HG02981 (cell line): Measurements from ENCODE around the gene PLPPR1.

Experiments
- ATAC-seq: cut with Tn5 transposase; IDR thresholded peaks from one replicate; pipeline ENCODE4 v1.9.1; 2021; ENCODE audit warnings: mild to moderate bottlenecking, moderate library complexity; ENCODE audit not compliant: unreplicated experiment

The PLPPR1 gene

GRCh38 chr9:101028346-101029314 is at the start of gene PLPPR1:
Gene PLPPR1, plus strand, starts transcription at chr9:101028727.
- ATAC-seq, result no peak

- no peak for ATAC-seq
Measured at GRCh38 chr9:100989731-100990130, 38.8 kb upstream of the PLPPR1 start.

- no peak for ATAC-seq
Measured at GRCh38 chr9:100990605-100991381, 37.7 kb upstream of the PLPPR1 start.

- no peak for ATAC-seq
Measured at GRCh38 chr9:100992632-100993031, 35.9 kb upstream of the PLPPR1 start.

- ATAC-seq, result no peak
Measured at GRCh38 chr9:100999906-101000544, 28.5 kb upstream of the PLPPR1 start.

GRCh38 chr9:101005246-101005645 is 23.3 kb upstream of the PLPPR1 start:
- ATAC-seq, result no peak

- no peak for ATAC-seq
Measured at GRCh38 chr9:101014566-101014965, 14.0 kb upstream of the PLPPR1 start.

GRCh38 chr9:101018467-101018866 is 10.1 kb upstream of the PLPPR1 start:
- no peak for ATAC-seq

GRCh38 chr9:101022704-101023103 is 5.8 kb upstream of the PLPPR1 start:
- no peak for ATAC-seq

- ATAC-seq, result no peak
Measured at GRCh38 chr9:101025940-101026339, 2.6 kb upstream of the PLPPR1 start.

- no peak for ATAC-seq
Measured at GRCh38 chr9:101026824-101027223, 1.7 kb upstream of the PLPPR1 start.

- ATAC-seq, result no peak
Measured at GRCh38 chr9:101027236-101027635, 1.3 kb upstream of the PLPPR1 start.

GRCh38 chr9:101027733-101028345 is 688 bp upstream of the PLPPR1 start:
- ATAC-seq, result no peak

GRCh38 chr9:101029315-101030085 is 973 bp downstream of the PLPPR1 start:
- no peak for ATAC-seq

- ATAC-seq, result no peak
Measured at GRCh38 chr9:101030086-101030391, 1.5 kb downstream of the PLPPR1 start.

GRCh38 chr9:101032426-101032825 is 3.9 kb downstream of the PLPPR1 start:
- ATAC-seq, result no peak

GRCh38 chr9:101034222-101034621 is 5.7 kb downstream of the PLPPR1 start:
- ATAC-seq, result no peak

- no peak for ATAC-seq
Measured at GRCh38 chr9:101035098-101035497, 6.6 kb downstream of the PLPPR1 start.

- ATAC-seq, result no peak
Measured at GRCh38 chr9:101037430-101037829, 8.9 kb downstream of the PLPPR1 start.

- ATAC-seq, result no peak
Measured at GRCh38 chr9:101038488-101038887, 10.0 kb downstream of the PLPPR1 start.
